ENCODE measurements around the gene ADRA2B. TPM values are rescaled to one million over a fixed set of nuclear protein-coding genes. Genes with fewer than 3 reads are reported as not detected.

The ADRA2B gene
- polyA plus RNA-seq, 1 donor (not counting 4 experiments of a cell fraction or from before 2014, with no cell fraction given) = not detected

DNA sequence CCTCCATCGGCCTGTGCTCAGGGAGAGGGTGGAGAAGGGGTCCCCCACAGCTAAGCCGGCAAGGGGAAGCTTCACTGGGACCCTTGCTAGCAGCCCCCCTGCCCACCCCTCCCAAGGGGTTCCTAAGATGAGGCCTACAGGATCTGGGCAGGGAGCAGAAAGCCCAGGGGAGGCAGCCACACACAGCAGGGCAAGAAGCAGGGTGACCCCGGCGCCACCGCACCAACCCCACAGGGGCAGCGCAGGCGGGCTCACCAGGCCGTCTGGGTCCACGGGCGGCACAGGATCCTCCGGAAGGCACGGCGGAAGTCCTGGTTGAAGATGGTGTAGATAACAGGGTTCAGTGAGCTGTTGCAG, 1.8 kb downstream of the ADRA2B start:
- dilution Hi-C loops (cut with MboI; ENCODE audit: extremely low pct_ligation_motif_present, low sequenced_read_pairs) = no loop called here
- Histone ChIP-seq H3K4me3 (ENCODE audit: control insufficient read depth in 2 of 3, extremely low read depth in 1 of 3, insufficient read depth in 2 of 3, low read depth in 1 of 3, low read length in 3 of 3) (no peak overlapping the region), H3K4me2 (ENCODE audit: control insufficient read depth, extremely low read depth, insufficient read depth, low read depth, low read length) (no peak overlapping the region)

DNA sequence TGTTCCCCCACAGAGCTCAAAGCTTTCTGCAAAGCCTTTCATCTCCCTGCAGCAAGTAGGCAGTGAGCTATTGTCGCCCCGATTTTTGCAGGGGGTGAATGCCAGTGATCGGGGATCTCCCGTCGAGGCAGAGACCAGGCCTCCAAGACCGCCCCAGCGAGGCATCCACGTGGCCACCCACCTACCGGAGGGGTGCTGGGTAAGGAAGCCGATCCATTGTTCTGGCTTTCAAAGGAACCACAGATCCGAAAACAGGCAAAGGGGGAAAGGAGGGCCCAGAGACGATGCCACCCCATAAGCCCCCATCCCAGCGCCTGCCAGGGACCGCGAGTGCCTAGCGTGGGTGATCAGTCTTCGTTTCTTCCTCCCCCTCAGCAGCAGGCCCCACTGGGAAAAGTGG, 2.4 kb downstream of the ADRA2B start:
- Histone ChIP-seq H3K27me3 (ENCODE audit: control insufficient read depth, extremely low read depth, insufficient read depth, low read length) (peaks cover 33% of the 10 kb centered on the region), H3K27ac (ENCODE audit: control insufficient read depth, insufficient read depth, low read length) (no peak overlapping the region)
- FAIRE-seq = no peak

More for the DNA sequence above, 1.8 kb downstream of the ADRA2B start:
- DNase-seq (ENCODE audit: low read depth, low spot score) (no peak), FAIRE-seq (no peak)
- Histone ChIP-seq H3K27me3 (ENCODE audit: control insufficient read depth, extremely low read depth, insufficient read depth, low read length) (peaks cover 39% of the 10 kb centered on the region), H3K4me1 (ENCODE audit: control insufficient read depth, extremely low read depth, insufficient read depth, low read length) (peaks cover 5% of the 10 kb centered on the region), H3K9me3 (ENCODE audit: control insufficient read depth, low read depth, low read length) (no peaks in the 10 kb centered on the region), H3K27ac (ENCODE audit: control insufficient read depth, insufficient read depth, low read length) (no peak overlapping the region), H4K20me1 (ENCODE audit: control insufficient read depth, extremely low read depth, insufficient read depth, low read length) (no peaks in the 10 kb centered on the region), H3K9ac (ENCODE audit: control insufficient read depth, extremely low read depth, insufficient read depth, low read length) (no peak overlapping the region), H3K36me3 (ENCODE audit: control insufficient read depth in 2 of 2, extremely low read depth in 1 of 2, insufficient read depth in 2 of 2, low read length in 2 of 2) (no peaks in the 10 kb centered on the region), H3K79me2 (ENCODE audit: control insufficient read depth, insufficient read depth, low read length) (no peaks in the 10 kb centered on the region), H3K9me1 (ENCODE audit: control insufficient read depth, extremely low read depth, insufficient read depth, low read length) (no peaks in the 10 kb centered on the region), H2AFZ (ENCODE audit: control insufficient read depth, low read length) (no peak overlapping the region)
- TF ChIP-seq, protein P1, sequence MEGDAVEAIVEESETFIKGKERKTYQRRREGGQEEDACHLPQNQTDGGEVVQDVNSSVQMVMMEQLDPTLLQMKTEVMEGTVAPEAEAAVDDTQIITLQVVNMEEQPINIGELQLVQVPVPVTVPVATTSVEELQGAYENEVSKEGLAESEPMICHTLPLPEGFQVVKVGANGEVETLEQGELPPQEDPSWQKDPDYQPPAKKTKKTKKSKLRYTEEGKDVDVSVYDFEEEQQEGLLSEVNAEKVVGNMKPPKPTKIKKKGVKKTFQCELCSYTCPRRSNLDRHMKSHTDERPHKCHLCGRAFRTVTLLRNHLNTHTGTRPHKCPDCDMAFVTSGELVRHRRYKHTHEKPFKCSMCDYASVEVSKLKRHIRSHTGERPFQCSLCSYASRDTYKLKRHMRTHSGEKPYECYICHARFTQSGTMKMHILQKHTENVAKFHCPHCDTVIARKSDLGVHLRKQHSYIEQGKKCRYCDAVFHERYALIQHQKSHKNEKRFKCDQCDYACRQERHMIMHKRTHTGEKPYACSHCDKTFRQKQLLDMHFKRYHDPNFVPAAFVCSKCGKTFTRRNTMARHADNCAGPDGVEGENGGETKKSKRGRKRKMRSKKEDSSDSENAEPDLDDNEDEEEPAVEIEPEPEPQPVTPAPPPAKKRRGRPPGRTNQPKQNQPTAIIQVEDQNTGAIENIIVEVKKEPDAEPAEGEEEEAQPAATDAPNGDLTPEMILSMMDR (optimal IDR thresholded peaks at IDR 0.05 in 1 of 3, IDR thresholded peaks at IDR 0.05 in 1 of 3, conservative IDR thresholded peaks at IDR 0.05 in 1 of 3; ENCODE audit: extremely low read depth in 1 of 3, insufficient read depth in 2 of 3, low read length in 3 of 3) = no peak
- TF ChIP-seq EZH2 (IDR thresholded peaks at IDR 0.05; ENCODE audit: low read length) = no peak

More for the DNA sequence above, 2.4 kb downstream of the ADRA2B start:
- H3K4me3 ChIP-seq (ENCODE audit: control insufficient read depth in 2 of 3, extremely low read depth in 1 of 3, insufficient read depth in 2 of 3, low read depth in 1 of 3, low read length in 3 of 3) = no peak overlapping the region
- H3K79me2 ChIP-seq (ENCODE audit: control insufficient read depth, insufficient read depth, low read length) = no peaks in the 10 kb centered on the region
- no peaks in the 10 kb centered on the region for H3K9me3 ChIP-seq (ENCODE audit: control insufficient read depth, low read depth, low read length)
- no peak overlapping the region for H3K9ac ChIP-seq (ENCODE audit: control insufficient read depth, extremely low read depth, insufficient read depth, low read length)
- no peak overlapping the region for H3K4me2 ChIP-seq (ENCODE audit: control insufficient read depth, extremely low read depth, insufficient read depth, low read depth, low read length)
- no peaks in the 10 kb centered on the region for H3K36me3 ChIP-seq (ENCODE audit: control insufficient read depth in 2 of 2, extremely low read depth in 1 of 2, insufficient read depth in 2 of 2, low read length in 2 of 2)
- H4K20me1 ChIP-seq (ENCODE audit: control insufficient read depth, extremely low read depth, insufficient read depth, low read length) = no peaks in the 10 kb centered on the region
- H3K4me1 ChIP-seq (ENCODE audit: control insufficient read depth, extremely low read depth, insufficient read depth, low read length) = peaks cover 5% of the 10 kb centered on the region
- no peaks in the 10 kb centered on the region for H3K9me1 ChIP-seq (ENCODE audit: control insufficient read depth, extremely low read depth, insufficient read depth, low read length)
- dilution Hi-C loops (cut with MboI; ENCODE audit: extremely low pct_ligation_motif_present, low sequenced_read_pairs) = no loop called here
- no peak overlapping the region for H2AFZ ChIP-seq (ENCODE audit: control insufficient read depth, low read length)
- TF ChIP-seq EZH2 (IDR thresholded peaks at IDR 0.05; ENCODE audit: low read length) = no peak
- TF ChIP-seq, protein P1 (optimal IDR thresholded peaks at IDR 0.05 in 1 of 3, IDR thresholded peaks at IDR 0.05 in 1 of 3, conservative IDR thresholded peaks at IDR 0.05 in 1 of 3; ENCODE audit: extremely low read depth in 1 of 3, insufficient read depth in 2 of 3, low read length in 3 of 3) = no peak
- no peak for DNase-seq (ENCODE audit: low read depth, low spot score)
